ENCODE results near the gene ATP2B3. TPM values are rescaled to one million over a fixed set of nuclear protein-coding genes. Genes with fewer than 3 reads are reported as not detected.

Gene ATP2B3
- total RNA-seq, 1 donor from 2014 or later, result 0.10 TPM

- Mint-ChIP-seq H3K36me3 (ENCODE audit: low read depth, unreplicated experiment) (no peaks in the 10 kb centered on the region), H3K4me3 (ENCODE audit: unreplicated experiment) (no peak overlapping the region), H3K9me3 (ENCODE audit: unreplicated experiment) (no peaks in the 10 kb centered on the region), H3K27me3 (ENCODE audit: unreplicated experiment) (peaks cover 17% of the 10 kb centered on the region), H3K27ac (ENCODE audit: unreplicated experiment) (no peak overlapping the region), H3K4me1 (ENCODE audit: unreplicated experiment) (peaks cover 3% of the 10 kb centered on the region)
- peak; percentile 70 for TF ChIP-seq CTCF (IDR thresholded peaks at IDR 0.05; ENCODE audit: unreplicated experiment)
- DNase-seq (ENCODE audit: low spot score), result peak; percentile 79
These were observed 92.7 kb downstream of the ATP2B3 start for GRCh38 chrX:153609917-153610835.

GRCh38 chrX:153610836-153611213 is 93.4 kb downstream of the ATP2B3 start:
- DNase-seq (ENCODE audit: low spot score), result no peak
- no peaks in the 10 kb centered on the region for H3K36me3 Mint-ChIP-seq (ENCODE audit: low read depth, unreplicated experiment)
- no peak overlapping the region for H3K4me3 Mint-ChIP-seq (ENCODE audit: unreplicated experiment)

GRCh38 chrX:153611298-153612095 is 94.1 kb downstream of the ATP2B3 start:
- H3K36me3 Mint-ChIP-seq (ENCODE audit: low read depth, unreplicated experiment), result no peaks in the 10 kb centered on the region
- H3K4me1 Mint-ChIP-seq (ENCODE audit: unreplicated experiment), result peaks cover 3% of the 10 kb centered on the region
- no peak overlapping the region for H3K4me3 Mint-ChIP-seq (ENCODE audit: unreplicated experiment)
- peaks cover 14% of the 10 kb centered on the region for H3K27me3 Mint-ChIP-seq (ENCODE audit: unreplicated experiment)
- no peak overlapping the region for H3K27ac Mint-ChIP-seq (ENCODE audit: unreplicated experiment)
- H3K9me3 Mint-ChIP-seq (ENCODE audit: unreplicated experiment), result no peaks in the 10 kb centered on the region
- no peak for DNase-seq (ENCODE audit: low spot score)
- TF ChIP-seq CTCF (IDR thresholded peaks at IDR 0.05; ENCODE audit: unreplicated experiment), result no peak

More at GRCh38 chrX:153610836-153611213, 93.4 kb downstream of the ATP2B3 start:
- Mint-ChIP-seq H3K27me3 (ENCODE audit: unreplicated experiment) (peaks cover 17% of the 10 kb centered on the region), H3K27ac (ENCODE audit: unreplicated experiment) (no peak overlapping the region), H3K9me3 (ENCODE audit: unreplicated experiment) (no peaks in the 10 kb centered on the region), H3K4me1 (ENCODE audit: unreplicated experiment) (peaks cover 3% of the 10 kb centered on the region)
- no peak for TF ChIP-seq CTCF (IDR thresholded peaks at IDR 0.05; ENCODE audit: unreplicated experiment)

- no peak for TF ChIP-seq CTCF (IDR thresholded peaks at IDR 0.05; ENCODE audit: unreplicated experiment)
- Mint-ChIP-seq H3K9me3 (ENCODE audit: unreplicated experiment) (no peaks in the 10 kb centered on the region), H3K27ac (ENCODE audit: unreplicated experiment) (no peak overlapping the region), H3K4me3 (ENCODE audit: unreplicated experiment) (no peak overlapping the region), H3K27me3 (ENCODE audit: unreplicated experiment) (peaks cover 11% of the 10 kb centered on the region), H3K4me1 (ENCODE audit: unreplicated experiment) (peaks cover 3% of the 10 kb centered on the region), H3K36me3 (ENCODE audit: low read depth, unreplicated experiment) (no peaks in the 10 kb centered on the region)
- no peak for DNase-seq (ENCODE audit: low spot score)
These were observed 95.0 kb downstream of the ATP2B3 start for GRCh38 chrX:153612413-153612812.
